Caco-2 (cell line): ENCODE results near the gene XPO1. TPM values are rescaled to one million over a fixed set of nuclear protein-coding genes. Genes with fewer than 3 reads are reported as not detected.

Experiments used
- BruUV-seq: library from RNA; stranded (reverse); fragments of 400-500 nt; replicated peaks from 2 replicates; lab custom pipeline; 2021; lab: Mats Ljungman, UMichigan
- CTCF ChIA-PET: fragments of 300-600 bp; sonication (Branson Sonifier 250); formaldehyde crosslinking; loops from one replicate; lab custom pipeline; 2022; ENCODE audit warnings: antibody characterized with exemption; lab: Charles Lee
- POLR2A ChIA-PET: fragments of 300-600 bp; sonication (Branson Sonifier 250); formaldehyde crosslinking; loops from one replicate; lab custom pipeline; 2022; ENCODE audit warnings: antibody characterized with exemption; lab: Charles Lee
- DNase-seq, 2 experiments: peaks; one replicate each; pipeline versions ENCODE4 v3.0.0 to v3.0.0-alpha.2; 2020 to 2022
- H3K27me3 ChIP-seq: replicated peaks from 2 replicates; pipeline ENCODE4 v1.6.0; 2011; ENCODE audit warnings: low read length; ENCODE audit not compliant: control insufficient read depth, insufficient read depth
- H3K36me3 ChIP-seq: 2 replicates; pipeline ENCODE4 v1.5.1; 2011; ENCODE audit warnings: low read length; ENCODE audit not compliant: control insufficient read depth, insufficient read depth
- H3K4me1 ChIP-seq: fragments of 250-450 bp; sonication (Bioruptor Pico); 2 replicates; pipeline ENCODE4 v1.5.1; 2020; ENCODE audit warnings: mild to moderate bottlenecking
- H3K4me3 ChIP-seq: 2 replicates; pipeline ENCODE4 v1.5.1; 2011; ENCODE audit warnings: low read depth, mild to moderate bottlenecking, control low read depth, low read length
- H3K9me3 ChIP-seq: fragments of 250-450 bp; sonication (Bioruptor Pico); 2 replicates; pipeline ENCODE4 v1.5.1; 2020; ENCODE audit warnings: mild to moderate bottlenecking, moderate library complexity
- H3K27ac Mint-ChIP-seq: one replicate; pipeline ENCODE4 v1.8.0; 2022; ENCODE audit warnings: mixed read lengths; ENCODE audit not compliant: unreplicated experiment
- H3K27me3 Mint-ChIP-seq: one replicate; pipeline ENCODE4 v1.8.0; 2022; ENCODE audit warnings: mixed read lengths; ENCODE audit not compliant: insufficient read depth, unreplicated experiment
- H3K36me3 Mint-ChIP-seq: one replicate; pipeline ENCODE4 v1.8.0; 2022; ENCODE audit warnings: mild to moderate bottlenecking, mixed read lengths; ENCODE audit not compliant: insufficient read depth, unreplicated experiment
- H3K4me1 Mint-ChIP-seq: one replicate; pipeline ENCODE4 v1.8.0; 2022; ENCODE audit warnings: low read depth, mixed read lengths; ENCODE audit not compliant: unreplicated experiment
- H3K4me3 Mint-ChIP-seq: one replicate; pipeline ENCODE4 v1.8.0; 2022; ENCODE audit warnings: mild to moderate bottlenecking, moderate library complexity, mixed read lengths; ENCODE audit not compliant: unreplicated experiment
- H3K9me3 Mint-ChIP-seq: one replicate; pipeline ENCODE4 v1.8.0; 2022; ENCODE audit warnings: mixed read lengths; ENCODE audit not compliant: unreplicated experiment
- intact Hi-C: fragments of 100-400 bp; cut with micrococcal nuclease; formaldehyde crosslinking; loops from one replicate; pipeline ENCODE4 v1.10.0; 2022; ENCODE audit not compliant: unreplicated experiment
- total RNA-seq: library from RNA; stranded (reverse); gene quantifications from 2 replicates; pipeline ENCODE4 v1.2.3, GENCODE V29; 2022
- TF ChIP-seq, protein P1 (sequence below), 2 experiments: fragments of 200-600 bp in 1 of 2; IDR thresholded peaks; 1 replicate in 1 of 2; 2 replicates in 1 of 2; pipeline versions ENCODE4 v1.5.1 to v1.8.0; 2011 to 2022; ENCODE audit warnings: antibody characterized with exemption in 1 of 2, control low read depth in 1 of 2, inconsistent platforms in 1 of 2, low read depth in 1 of 2, low read length in 1 of 2, mild to moderate bottlenecking in 1 of 2, moderate library complexity in 1 of 2; ENCODE audit not compliant: insufficient read depth in 1 of 2, severe bottlenecking in 1 of 2, unreplicated experiment in 1 of 2

The XPO1 gene
- total RNA-seq, 1 experiment from 2014 or later = 218 TPM

DNA sequence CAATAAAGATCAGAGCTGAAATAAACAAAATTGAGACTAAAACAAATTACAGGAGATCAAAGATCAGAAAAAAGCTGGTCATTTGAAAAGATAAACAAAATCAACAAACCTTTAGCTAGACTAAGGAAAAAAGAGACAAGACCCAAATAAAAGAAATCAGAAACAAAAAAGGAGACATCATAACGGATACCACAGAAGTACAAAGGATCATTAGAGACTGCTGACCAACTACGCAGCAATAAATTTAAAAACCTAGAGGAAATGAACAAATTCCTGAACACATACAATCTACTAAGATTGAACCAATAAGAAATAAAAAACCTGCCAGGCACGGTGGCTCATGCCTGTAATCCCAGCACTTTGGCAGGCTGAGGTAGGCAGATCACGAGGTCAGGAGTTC lies 101.0 kb downstream of the XPO1 start:
- no peak overlapping the region for H3K4me3 Mint-ChIP-seq
- no peak overlapping the region for H3K27ac Mint-ChIP-seq
- Histone ChIP-seq H3K27me3 (no peaks in the 10 kb centered on the region; the same call in 1 of the 2 replicates), H3K4me3 (no peak overlapping the region), H3K4me1 (peaks cover 24% of the 10 kb centered on the region), H3K36me3 (peaks cover 2% of the 10 kb centered on the region; the same call in 1 of the 2 replicates), H3K9me3 (no peaks in the 10 kb centered on the region)
- TF ChIP-seq, protein P1, sequence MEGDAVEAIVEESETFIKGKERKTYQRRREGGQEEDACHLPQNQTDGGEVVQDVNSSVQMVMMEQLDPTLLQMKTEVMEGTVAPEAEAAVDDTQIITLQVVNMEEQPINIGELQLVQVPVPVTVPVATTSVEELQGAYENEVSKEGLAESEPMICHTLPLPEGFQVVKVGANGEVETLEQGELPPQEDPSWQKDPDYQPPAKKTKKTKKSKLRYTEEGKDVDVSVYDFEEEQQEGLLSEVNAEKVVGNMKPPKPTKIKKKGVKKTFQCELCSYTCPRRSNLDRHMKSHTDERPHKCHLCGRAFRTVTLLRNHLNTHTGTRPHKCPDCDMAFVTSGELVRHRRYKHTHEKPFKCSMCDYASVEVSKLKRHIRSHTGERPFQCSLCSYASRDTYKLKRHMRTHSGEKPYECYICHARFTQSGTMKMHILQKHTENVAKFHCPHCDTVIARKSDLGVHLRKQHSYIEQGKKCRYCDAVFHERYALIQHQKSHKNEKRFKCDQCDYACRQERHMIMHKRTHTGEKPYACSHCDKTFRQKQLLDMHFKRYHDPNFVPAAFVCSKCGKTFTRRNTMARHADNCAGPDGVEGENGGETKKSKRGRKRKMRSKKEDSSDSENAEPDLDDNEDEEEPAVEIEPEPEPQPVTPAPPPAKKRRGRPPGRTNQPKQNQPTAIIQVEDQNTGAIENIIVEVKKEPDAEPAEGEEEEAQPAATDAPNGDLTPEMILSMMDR (IDR thresholded peaks at IDR 0.05; ENCODE audit: insufficient read depth in 1 of 2, low read depth in 1 of 2, low read length in 1 of 2, severe bottlenecking in 1 of 2, unreplicated experiment in 1 of 2) = no peak
- intact Hi-C loops = no loop called here
- DNase-seq = no peak
- H3K36me3 Mint-ChIP-seq = peaks cover 12% of the 10 kb centered on the region
- BruUV-seq = no TSS peak
- ChIA-PET CTCF (no interaction called here), POLR2A (no interaction called here)
- no peaks in the 10 kb centered on the region for H3K27me3 Mint-ChIP-seq
- H3K4me1 Mint-ChIP-seq = peaks cover 46% of the 10 kb centered on the region
- no peaks in the 10 kb centered on the region for H3K9me3 Mint-ChIP-seq

DNA sequence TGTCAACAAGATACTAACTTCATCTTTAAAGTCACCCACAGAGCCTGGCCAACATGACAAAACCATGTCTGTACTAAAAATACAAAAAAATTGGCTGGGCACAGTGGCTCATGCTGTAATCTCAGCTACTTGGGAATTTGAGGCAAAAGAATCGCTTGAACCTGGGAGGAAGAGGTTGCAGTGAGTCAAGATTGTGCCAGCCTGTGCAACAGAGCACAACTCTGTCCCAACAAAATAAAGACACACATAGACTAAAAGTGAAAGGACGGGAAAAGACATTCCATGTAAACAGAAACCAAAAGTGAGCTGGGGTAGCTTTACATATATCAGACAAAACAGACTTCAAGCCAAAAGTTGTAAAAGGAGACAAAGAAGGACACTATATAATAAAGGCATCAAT lies 102.1 kb downstream of the XPO1 start:
- no peak for DNase-seq
- no TSS peak for BruUV-seq
- POLR2A ChIA-PET = no interaction called here
- peaks cover 31% of the 10 kb centered on the region for H3K4me1 ChIP-seq
- Mint-ChIP-seq H3K36me3 (peaks cover 7% of the 10 kb centered on the region), H3K27me3 (no peaks in the 10 kb centered on the region), H3K4me3 (no peak overlapping the region), H3K4me1 (peaks cover 40% of the 10 kb centered on the region), H3K9me3 (no peaks in the 10 kb centered on the region), H3K27ac (no peak overlapping the region)
- CTCF ChIA-PET = no interaction called here
- no peaks in the 10 kb centered on the region; the same call in 1 of the 2 replicates for H3K27me3 ChIP-seq
- TF ChIP-seq, protein P1 (IDR thresholded peaks at IDR 0.05; ENCODE audit: insufficient read depth in 1 of 2, low read depth in 1 of 2, low read length in 1 of 2, severe bottlenecking in 1 of 2, unreplicated experiment in 1 of 2) = no peak
- intact Hi-C loops = no loop called here
- H3K36me3 ChIP-seq = peaks cover 2% of the 10 kb centered on the region; the same call in 1 of the 2 replicates
- H3K4me3 ChIP-seq = no peak overlapping the region
- no peaks in the 10 kb centered on the region for H3K9me3 ChIP-seq

DNA sequence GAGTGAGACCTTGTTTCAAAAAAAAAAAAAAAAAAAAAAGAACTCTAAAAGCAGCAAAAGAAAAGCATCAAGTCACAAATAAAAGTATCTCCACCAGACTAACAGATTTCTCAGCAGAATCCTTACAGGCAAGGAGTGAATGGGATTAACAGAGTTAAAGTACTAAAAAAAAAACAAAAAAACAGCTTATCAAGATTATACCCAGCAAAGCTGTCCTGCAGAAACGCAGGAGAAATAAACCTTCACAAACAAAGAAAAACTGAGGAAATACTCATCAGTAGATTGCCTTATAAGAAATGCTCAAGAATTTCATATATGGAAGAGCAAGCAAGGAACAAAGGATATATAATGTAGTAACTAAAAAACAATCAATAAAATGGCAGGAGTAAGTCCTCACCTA lies 102.9 kb downstream of the XPO1 start:
- Mint-ChIP-seq H3K27ac (no peak overlapping the region), H3K4me3 (no peak overlapping the region), H3K27me3 (no peaks in the 10 kb centered on the region), H3K9me3 (no peaks in the 10 kb centered on the region), H3K36me3 (peaks cover 7% of the 10 kb centered on the region), H3K4me1 (peaks cover 46% of the 10 kb centered on the region)
- TF ChIP-seq, protein P1 (IDR thresholded peaks at IDR 0.05; ENCODE audit: insufficient read depth in 1 of 2, low read depth in 1 of 2, low read length in 1 of 2, severe bottlenecking in 1 of 2, unreplicated experiment in 1 of 2) = no peak
- no peak overlapping the region for H3K4me3 ChIP-seq
- DNase-seq = no peak
- no peaks in the 10 kb centered on the region for H3K9me3 ChIP-seq
- POLR2A ChIA-PET = interaction anchor here (0.6 kb wide), 1 partner anchor 189 kb away, joined by 8 read pairs; no protein-coding TSS in a partner anchor
- H3K4me1 ChIP-seq = peaks cover 31% of the 10 kb centered on the region
- BruUV-seq = no TSS peak
- H3K36me3 ChIP-seq = peaks cover 2% of the 10 kb centered on the region; the same call in 1 of the 2 replicates
- intact Hi-C loops = no loop called here
- CTCF ChIA-PET = no interaction called here
- H3K27me3 ChIP-seq = no peaks in the 10 kb centered on the region; the same call in 1 of the 2 replicates
